Progenitor cell of endocrine pancreas (in vitro differentiated cells): ENCODE results near the gene COX8A. TPM values are rescaled to one million over a fixed set of nuclear protein-coding genes. Genes with fewer than 3 reads are reported as not detected.

ENCODE experiments used
- DNase-seq: peaks from one replicate; pipeline ENCODE4 v3.0.0; 2021; ENCODE audit warnings: low spot score; ENCODE audit not compliant: unreplicated experiment
- H3K27ac Mint-ChIP-seq: 2 replicates; pipeline ENCODE4 v1.8.0; 2021; ENCODE audit warnings: mild to moderate bottlenecking, moderate library complexity, mixed read lengths
- H3K27me3 Mint-ChIP-seq: 2 replicates; pipeline ENCODE4 v1.8.0; 2021; ENCODE audit warnings: mixed read lengths
- H3K36me3 Mint-ChIP-seq: 2 replicates; pipeline ENCODE4 v1.8.0; 2022; ENCODE audit warnings: mixed read lengths; ENCODE audit not compliant: insufficient read depth
- H3K4me1 Mint-ChIP-seq: 2 replicates; pipeline ENCODE4 v1.8.0; 2021; ENCODE audit warnings: low read depth, mixed read lengths
- H3K4me3 Mint-ChIP-seq: 2 replicates; pipeline ENCODE4 v1.8.0; 2021; ENCODE audit warnings: low read depth, mild to moderate bottlenecking, moderate library complexity, mixed read lengths
- H3K9me3 Mint-ChIP-seq: 2 replicates; pipeline ENCODE4 v1.8.0; 2021; ENCODE audit warnings: low read depth, mixed read lengths
- total RNA-seq: library from RNA; stranded (reverse); gene quantifications from 2 replicates; pipeline ENCODE4 v1.2.1, GENCODE V29; 2021
- TF ChIP-seq, protein P1 (sequence below): fragments of 200-600 bp; sonication (generic); IDR thresholded peaks from one replicate; pipeline ENCODE4 v1.5.0; 2021; ENCODE audit warnings: antibody characterized with exemption, mild to moderate bottlenecking; ENCODE audit not compliant: unreplicated experiment

The COX8A gene
- total RNA-seq, 1 donor from 2014 or later, result 221 TPM

- Mint-ChIP-seq H3K27me3 (peaks cover 36% of the 10 kb centered on the region), H3K4me1 (peaks cover 1% of the 10 kb centered on the region), H3K4me3 (no peak overlapping the region), H3K9me3 (no peaks in the 10 kb centered on the region), H3K36me3 (peaks cover 17% of the 10 kb centered on the region), H3K27ac (no peak overlapping the region)
- no peak for DNase-seq
- TF ChIP-seq, protein P1, sequence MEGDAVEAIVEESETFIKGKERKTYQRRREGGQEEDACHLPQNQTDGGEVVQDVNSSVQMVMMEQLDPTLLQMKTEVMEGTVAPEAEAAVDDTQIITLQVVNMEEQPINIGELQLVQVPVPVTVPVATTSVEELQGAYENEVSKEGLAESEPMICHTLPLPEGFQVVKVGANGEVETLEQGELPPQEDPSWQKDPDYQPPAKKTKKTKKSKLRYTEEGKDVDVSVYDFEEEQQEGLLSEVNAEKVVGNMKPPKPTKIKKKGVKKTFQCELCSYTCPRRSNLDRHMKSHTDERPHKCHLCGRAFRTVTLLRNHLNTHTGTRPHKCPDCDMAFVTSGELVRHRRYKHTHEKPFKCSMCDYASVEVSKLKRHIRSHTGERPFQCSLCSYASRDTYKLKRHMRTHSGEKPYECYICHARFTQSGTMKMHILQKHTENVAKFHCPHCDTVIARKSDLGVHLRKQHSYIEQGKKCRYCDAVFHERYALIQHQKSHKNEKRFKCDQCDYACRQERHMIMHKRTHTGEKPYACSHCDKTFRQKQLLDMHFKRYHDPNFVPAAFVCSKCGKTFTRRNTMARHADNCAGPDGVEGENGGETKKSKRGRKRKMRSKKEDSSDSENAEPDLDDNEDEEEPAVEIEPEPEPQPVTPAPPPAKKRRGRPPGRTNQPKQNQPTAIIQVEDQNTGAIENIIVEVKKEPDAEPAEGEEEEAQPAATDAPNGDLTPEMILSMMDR, result peak; percentile 2
Measured at GRCh38 chr11:64000740-64001483, 26.5 kb downstream of the COX8A start.

- peaks cover 1% of the 10 kb centered on the region for H3K4me1 Mint-ChIP-seq
- TF ChIP-seq, protein P1, result no peak
- DNase-seq, result no peak
- H3K27ac Mint-ChIP-seq, result no peak overlapping the region
- peaks cover 44% of the 10 kb centered on the region for H3K27me3 Mint-ChIP-seq
- H3K36me3 Mint-ChIP-seq, result peaks cover 15% of the 10 kb centered on the region
- H3K9me3 Mint-ChIP-seq, result no peaks in the 10 kb centered on the region
- H3K4me3 Mint-ChIP-seq, result no peak overlapping the region
Measured at GRCh38 chr11:64001484-64002420, 27.3 kb downstream of the COX8A start.

GRCh38 chr11:64003807-64004589, 29.6 kb downstream of the COX8A start:
- H3K27ac Mint-ChIP-seq, result no peak overlapping the region
- H3K36me3 Mint-ChIP-seq, result peaks cover 4% of the 10 kb centered on the region
- H3K4me3 Mint-ChIP-seq, result no peak overlapping the region
- H3K4me1 Mint-ChIP-seq, result peaks cover 15% of the 10 kb centered on the region
- no peak for DNase-seq
- TF ChIP-seq, protein P1, result no peak
- H3K9me3 Mint-ChIP-seq, result no peaks in the 10 kb centered on the region
- peaks cover 47% of the 10 kb centered on the region for H3K27me3 Mint-ChIP-seq

- TF ChIP-seq, protein P1, result no peak
- Mint-ChIP-seq H3K4me3 (no peak overlapping the region), H3K36me3 (peaks cover 4% of the 10 kb centered on the region), H3K4me1 (peaks cover 18% of the 10 kb centered on the region), H3K27me3 (peaks cover 47% of the 10 kb centered on the region), H3K9me3 (no peaks in the 10 kb centered on the region), H3K27ac (no peak overlapping the region)
- DNase-seq, result no peak
Measured at GRCh38 chr11:64004590-64004984, 30.2 kb downstream of the COX8A start.

DNA sequence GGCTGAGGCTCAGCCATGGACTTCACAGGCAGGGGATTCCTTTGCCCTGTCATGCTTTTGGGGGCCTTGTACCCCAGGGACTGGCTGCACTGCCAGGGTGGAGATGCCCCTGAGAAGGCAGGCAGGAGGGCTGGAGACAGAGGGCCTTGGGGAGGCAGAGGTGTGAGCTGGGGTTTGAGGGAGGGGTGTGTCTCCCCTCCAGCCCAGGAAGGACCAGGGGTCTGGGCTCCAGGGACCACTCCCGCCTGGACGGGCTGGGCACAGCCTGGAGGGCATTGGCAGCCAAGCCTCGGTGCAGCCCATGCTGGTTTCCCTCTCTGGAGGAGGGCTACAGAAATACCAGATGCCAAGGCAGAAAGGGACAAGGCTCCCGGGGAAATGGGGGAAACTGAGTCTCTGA, 31.3 kb downstream of the COX8A start:
- no peaks in the 10 kb centered on the region for H3K9me3 Mint-ChIP-seq

More for the DNA sequence above, 31.3 kb downstream of the COX8A start:
- TF ChIP-seq, protein P1, result no peak
- Mint-ChIP-seq H3K4me1 (peaks cover 18% of the 10 kb centered on the region), H3K27ac (no peak overlapping the region), H3K27me3 (peaks cover 47% of the 10 kb centered on the region), H3K36me3 (peaks cover 4% of the 10 kb centered on the region), H3K4me3 (no peak overlapping the region)
- no peak for DNase-seq
